H9 (cell line): ENCODE results near the gene SYT17. TPM values are rescaled to one million over a fixed set of nuclear protein-coding genes. Genes with fewer than 3 reads are reported as not detected.

ENCODE experiments used
- DNase-seq: peaks from one replicate; pipeline ENCODE4 v3.0.0-alpha.2; 2017
- H2AFZ ChIP-seq: one replicate; pipeline ENCODE4 v1.6.1; 2013; ENCODE audit warnings: mild to moderate bottlenecking, low read length, control low read depth, moderate library complexity
- H2AK5ac ChIP-seq: 2 replicates; pipeline ENCODE4 v1.6.1; 2013; ENCODE audit warnings: low read length, control low read depth, mixed read lengths; ENCODE audit not compliant: insufficient read length
- H2BK120ac ChIP-seq: one replicate; pipeline ENCODE4 v1.6.1; 2013; ENCODE audit warnings: low read depth, mild to moderate bottlenecking, low read length, control low read depth, inconsistent platforms; ENCODE audit not compliant: poor library complexity, severe bottlenecking
- H2BK12ac ChIP-seq: 2 replicates; pipeline ENCODE4 v1.6.1; 2013; ENCODE audit warnings: low read length, control low read depth, mixed read lengths, low read depth; ENCODE audit not compliant: insufficient read length
- H2BK15ac ChIP-seq: 2 replicates; pipeline ENCODE4 v1.6.1; 2013; ENCODE audit warnings: low read depth, low read length, control low read depth
- H2BK20ac ChIP-seq: one replicate; pipeline ENCODE4 v1.6.1; 2013; ENCODE audit warnings: low read depth, mild to moderate bottlenecking, low read length, control low read depth, inconsistent platforms; ENCODE audit not compliant: poor library complexity, severe bottlenecking
- H2BK5ac ChIP-seq: 2 replicates; pipeline ENCODE4 v1.6.1; 2013; ENCODE audit warnings: low read length, control low read depth, mixed read lengths; ENCODE audit not compliant: insufficient read length
- H3K14ac ChIP-seq: 2 replicates; pipeline ENCODE4 v1.6.1; 2013; ENCODE audit warnings: low read length, control low read depth; ENCODE audit not compliant: insufficient read depth
- H3K18ac ChIP-seq: 2 replicates; pipeline ENCODE4 v1.6.1; 2013; ENCODE audit warnings: low read depth, mild to moderate bottlenecking, mixed read lengths, low read length, control low read depth; ENCODE audit not compliant: insufficient read length
- H3K23ac ChIP-seq: 2 replicates; pipeline ENCODE4 v1.6.1; 2013; ENCODE audit warnings: low read length, control low read depth, mixed read lengths, low read depth; ENCODE audit not compliant: insufficient read length
- H3K23me2 ChIP-seq: 2 replicates; pipeline ENCODE4 v1.6.1; 2013; ENCODE audit warnings: low read depth, mild to moderate bottlenecking, mixed read lengths, low read length, control low read depth; ENCODE audit not compliant: insufficient read length, poor library complexity, severe bottlenecking
- H3K27ac ChIP-seq: 2 replicates; pipeline ENCODE4 v1.5.1; 2013; ENCODE audit warnings: low read length, control low read depth, mixed read lengths, low read depth; ENCODE audit not compliant: insufficient read length
- H3K27me3 ChIP-seq: 2 replicates; pipeline ENCODE4 v1.6.1; 2013; ENCODE audit warnings: low read length, control low read depth, inconsistent platforms; ENCODE audit not compliant: insufficient read depth
- H3K4ac ChIP-seq: 2 replicates; pipeline ENCODE4 v1.6.1; 2013; ENCODE audit warnings: low read depth, mild to moderate bottlenecking, control low read depth, inconsistent platforms, low read length, moderate library complexity
- H3K4me1 ChIP-seq: 2 replicates; pipeline ENCODE4 v1.6.1; 2013; ENCODE audit warnings: low read length, control low read depth, inconsistent platforms; ENCODE audit not compliant: insufficient read depth
- H3K4me2 ChIP-seq: 2 replicates; pipeline ENCODE4 v1.6.1; 2013; ENCODE audit warnings: low read length, control low read depth, mixed read lengths; ENCODE audit not compliant: insufficient read length, insufficient read depth
- H3K56ac ChIP-seq: 2 replicates; pipeline ENCODE4 v1.6.1; 2013; ENCODE audit warnings: low read depth, mild to moderate bottlenecking, mixed read lengths, low read length, control low read depth; ENCODE audit not compliant: insufficient read length
- H3K79me1 ChIP-seq: 2 replicates; pipeline ENCODE4 v1.6.1; 2013; ENCODE audit warnings: low read depth, mild to moderate bottlenecking, moderate library complexity, low read length, control low read depth, inconsistent platforms; ENCODE audit not compliant: insufficient read depth, poor library complexity, severe bottlenecking
- H3K79me2 ChIP-seq: 2 replicates; pipeline ENCODE4 v1.6.1; 2013; ENCODE audit warnings: low read length, control low read depth, inconsistent platforms; ENCODE audit not compliant: insufficient read depth
- H3K9ac ChIP-seq: 2 replicates; pipeline ENCODE4 v1.6.1; 2013; ENCODE audit warnings: low read length, control low read depth, mixed read lengths; ENCODE audit not compliant: insufficient read length; ENCODE audit errors: extremely low read depth
- H3K9me3 ChIP-seq: one replicate; pipeline ENCODE4 v1.6.1; 2013; ENCODE audit warnings: low read depth, low read length, inconsistent platforms; ENCODE audit not compliant: control insufficient read depth
- H3T11ph ChIP-seq: one replicate; pipeline ENCODE4 v1.6.1; 2013; ENCODE audit warnings: mild to moderate bottlenecking, low read length, control low read depth, inconsistent platforms
- H4K20me1 ChIP-seq: one replicate; pipeline ENCODE4 v1.6.1; 2013; ENCODE audit not compliant: control insufficient read depth, insufficient read length, insufficient read depth
- H4K5ac ChIP-seq: 2 replicates; pipeline ENCODE4 v1.6.1; 2013; ENCODE audit warnings: low read depth, mild to moderate bottlenecking, mixed read lengths, low read length, control low read depth; ENCODE audit not compliant: insufficient read length
- H4K8ac ChIP-seq: replicated peaks from 2 replicates; pipeline ENCODE4 v1.6.1; 2013; ENCODE audit warnings: low read length, control low read depth, mixed read lengths, low read depth; ENCODE audit not compliant: insufficient read length
- H4K91ac ChIP-seq: 2 replicates; pipeline ENCODE4 v1.6.1; 2013; ENCODE audit warnings: low read depth, mild to moderate bottlenecking, moderate library complexity, mixed read lengths, low read length, control low read depth; ENCODE audit not compliant: insufficient read length
- H3K27ac Mint-ChIP-seq, 3 experiments: 2 replicates in 2 of 3; 3 replicates in 1 of 3; pipeline ENCODE4 v1.8.0; 2020 to 2021; ENCODE audit warnings: mixed read lengths in 3 of 3, mild to moderate bottlenecking in 1 of 3, moderate library complexity in 1 of 3
- H3K27me3 Mint-ChIP-seq: 2 replicates; pipeline ENCODE4 v1.8.0; 2021; ENCODE audit warnings: low read depth, mild to moderate bottlenecking, moderate library complexity, mixed read lengths
- H3K36me3 Mint-ChIP-seq, 3 experiments: 2 replicates in 2 of 3; 3 replicates in 1 of 3; pipeline ENCODE4 v1.8.0; 2020 to 2021; ENCODE audit warnings: low read depth in 3 of 3, mixed read lengths in 3 of 3; ENCODE audit not compliant: insufficient read depth in 1 of 3
- H3K4me1 Mint-ChIP-seq, 2 experiments: 2 replicates each; pipeline ENCODE4 v1.8.0; 2020; ENCODE audit warnings: mixed read lengths in 2 of 2
- H3K4me3 Mint-ChIP-seq, 2 experiments: 2 replicates in 1 of 2; 3 replicates in 1 of 2; pipeline ENCODE4 v1.8.0; 2020 to 2021; ENCODE audit warnings: mild to moderate bottlenecking in 2 of 2, mixed read lengths in 2 of 2, moderate library complexity in 1 of 2
- H3K9me3 Mint-ChIP-seq, 2 experiments: 2 replicates in 1 of 2; 3 replicates in 1 of 2; pipeline ENCODE4 v1.8.0; 2020; ENCODE audit warnings: mild to moderate bottlenecking in 2 of 2, mixed read lengths in 2 of 2, moderate library complexity in 1 of 2
- CTCF ChIP-seq: fragments of 200-600 bp; sonication (generic); conservative IDR thresholded peaks from 3 replicates; pipeline ENCODE4 v1.8.0; 2021; ENCODE audit warnings: antibody characterized with exemption, mild to moderate bottlenecking
- WGBS: extraction: QIAGEN DNeasy Blood & Tissue Kit; methylation state at CpG from one replicate; pipeline ENCODE4 v1.1.7; 2013; ENCODE audit warnings: missing lambda C conversion rate, low lambda C conversion rate, mixed read lengths; ENCODE audit not compliant: insufficient read length; ENCODE audit errors: extremely low coverage; 5-methylcytosine and 5-hydroxymethylcytosine counted together
- total RNA-seq: library from RNA; stranded (reverse); gene quantifications from 2 replicates; pipeline ENCODE4 v1.2.1, GENCODE V29; 2021

Gene SYT17
- total RNA-seq, 1 experiment from 2014 or later, result 3.0 TPM

GRCh38 chr16:19242987-19243575, 75.0 kb downstream of the SYT17 start:
- DNase-seq, result no peak
- no peak overlapping the region for H3T11ph ChIP-seq
- no peak overlapping the region for H3K56ac ChIP-seq
- H3K23me2 ChIP-seq, result no peaks in the 10 kb centered on the region
- Mint-ChIP-seq H3K9me3 (peaks cover 0 to 4% of the 10 kb centered on the region in 2 experiments; a peak in 1 of 5 replicates), H3K36me3 (no peaks in the 10 kb centered on the region; a peak in 1 of 7 replicates), H3K4me3 (no peak overlapping the region), H3K4me1 (peaks cover 2 to 4% of the 10 kb centered on the region in 2 experiments; a peak in 2 of 4 replicates), H3K27me3 (no peaks in the 10 kb centered on the region; the same call in 1 of the 2 replicates), H3K27ac (0 out of 7 replicates have a peak overlapping the region, but pooled peaks of 1 of the 3 experiments have one; percentile 41)
- H3K4me2 ChIP-seq, result no peak overlapping the region
- no peak overlapping the region for H3K9ac ChIP-seq
- 0 out of 3 replicates have a peak, but pooled peaks have one; percentile 12 for TF ChIP-seq CTCF
- no peak overlapping the region for H3K27ac ChIP-seq
- H4K20me1 ChIP-seq, result no peaks in the 10 kb centered on the region
- no peak overlapping the region for H2BK15ac ChIP-seq
- no peak overlapping the region for H3K23ac ChIP-seq
- no peaks in the 10 kb centered on the region for H3K9me3 ChIP-seq
- no peak overlapping the region for H2BK120ac ChIP-seq
- H2BK20ac ChIP-seq, result no peak overlapping the region
- no peak overlapping the region for H2AFZ ChIP-seq
- no peak overlapping the region for H4K5ac ChIP-seq
- H3K79me2 ChIP-seq, result no peaks in the 10 kb centered on the region
- no peak overlapping the region for H2BK5ac ChIP-seq
- WGBS, result no CpG with 5 or more reads among the region's 3 CpGs
- H3K79me1 ChIP-seq, result no peaks in the 10 kb centered on the region
- H4K8ac ChIP-seq, result no peak overlapping the region
- no peak overlapping the region for H2AK5ac ChIP-seq
- no peak overlapping the region for H3K18ac ChIP-seq
- H3K14ac ChIP-seq, result no peak overlapping the region
- no peaks in the 10 kb centered on the region for H3K4me1 ChIP-seq
- H4K91ac ChIP-seq, result no peak overlapping the region
- no peak overlapping the region for H2BK12ac ChIP-seq
- H3K4ac ChIP-seq, result no peak overlapping the region
- no peaks in the 10 kb centered on the region for H3K27me3 ChIP-seq
